HepG2 (cell line): Measurements from ENCODE around the gene PTPRB.

Experiments
- ATF7 ChIP-seq, 2 experiments: fragments of 450-650 bp in 1 of 2; sonication (generic) in 1 of 2; formaldehyde crosslinking in 1 of 2; IDR thresholded peaks; 2 replicates each; pipeline versions ENCODE4 v1.4.0 to v1.6.1; 2016 to 2020; ENCODE audit warnings: antibody characterized with exemption in 1 of 2, mild to moderate bottlenecking in 1 of 2, missing genetic modification reagents in 1 of 2
- JUNB ChIP-seq: sonication (generic); formaldehyde crosslinking; IDR thresholded peaks from 2 replicates; pipeline ENCODE4 v1.8.0; 2022; ENCODE audit warnings: missing genetic modification reagents, mild to moderate bottlenecking, borderline replicate concordance
- PAF1 ChIP-seq: IDR thresholded peaks from 2 replicates; pipeline ENCODE4 v1.6.1; 2016; ENCODE audit warnings: missing genetic modification reagents, missing compliant biosample characterization
- TAF1 ChIP-seq: sonication (generic); formaldehyde crosslinking; IDR thresholded peaks from 2 replicates; pipeline ENCODE4 v1.4.0; 2020; ENCODE audit warnings: missing genetic modification reagents
- TAF15 ChIP-seq: fragments of 200-400 bp; formaldehyde crosslinking; IDR thresholded peaks from one replicate; pipeline ENCODE4 v1.6.1; 2018; ENCODE audit warnings: mild to moderate bottlenecking, low read depth, low read length; ENCODE audit not compliant: poor library complexity, severe bottlenecking
- TRIM24 ChIP-seq: sonication (generic); formaldehyde crosslinking; IDR thresholded peaks from 2 replicates; pipeline ENCODE4 v1.8.0; 2022; ENCODE audit warnings: mild to moderate bottlenecking, missing genetic modification reagents
- ZHX2 ChIP-seq, 2 experiments: sonication (generic) in 1 of 2; formaldehyde crosslinking in 1 of 2; IDR thresholded peaks; 2 replicates each; pipeline versions ENCODE4 v1.6.1 to v1.9.0; 2014 to 2022; ENCODE audit warnings: antibody characterized with exemption in 1 of 2, borderline replicate concordance in 1 of 2, inconsistent platforms in 1 of 2, low read depth in 1 of 2, missing genetic modification reagents in 1 of 2
- ZNF512 ChIP-seq: sonication (generic); formaldehyde crosslinking; IDR thresholded peaks from 2 replicates; pipeline ENCODE4 v1.4.0; 2020; ENCODE audit warnings: mild to moderate bottlenecking, missing genetic modification reagents
- TF ChIP-seq, protein P1 (sequence below): sonication (generic); formaldehyde crosslinking; IDR thresholded peaks from 2 replicates; pipeline ENCODE4 v1.5.0; 2020; ENCODE audit warnings: mild to moderate bottlenecking, missing genetic modification reagents, moderate library complexity
- TF ChIP-seq, protein P2 (sequence below): sonication (generic); formaldehyde crosslinking; IDR thresholded peaks from 2 replicates; pipeline ENCODE4 v1.4.0; 2020; ENCODE audit warnings: low read depth, missing genetic modification reagents

DNA sequence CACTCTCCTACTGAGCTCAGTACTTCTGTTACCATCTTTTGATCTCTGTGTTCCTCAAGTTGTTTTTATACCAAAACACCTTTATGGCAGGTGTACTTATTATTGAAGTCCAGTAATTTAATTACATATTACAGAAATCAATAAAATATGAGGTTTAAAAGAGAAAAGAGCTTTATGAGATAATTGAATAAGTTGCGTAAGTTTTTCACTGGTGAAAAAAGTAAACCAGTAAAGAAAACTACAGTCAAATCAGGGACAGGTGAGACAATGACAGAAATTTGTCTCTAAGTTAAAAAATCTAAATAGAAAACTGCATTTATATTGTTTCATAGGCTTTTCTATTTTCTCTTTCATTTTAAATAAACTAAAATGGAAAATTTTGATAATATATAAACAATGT lies 29.1 kb upstream of the PTPRB start:
- TF ChIP-seq ATF7 (IDR thresholded peaks at IDR 0.05) (no peak), ATF7 (CRISPR knock-in tag; IDR thresholded peaks at IDR 0.05) (no peak), ZHX2 (IDR thresholded peaks at IDR 0.05; ENCODE audit: low read depth) (no peak), ZHX2 (CRISPR knock-in tag; IDR thresholded peaks at IDR 0.05; ENCODE audit: borderline replicate concordance) (no peak), PAF1 (no peak), TAF15 (no peak), ZNF512 (CRISPR knock-in tag) (no peak), TAF1 (CRISPR knock-in tag) (no peak), TRIM24 (CRISPR knock-in tag) (no peak), JUNB (CRISPR knock-in tag) (no peak)
- TF ChIP-seq, protein P1, sequence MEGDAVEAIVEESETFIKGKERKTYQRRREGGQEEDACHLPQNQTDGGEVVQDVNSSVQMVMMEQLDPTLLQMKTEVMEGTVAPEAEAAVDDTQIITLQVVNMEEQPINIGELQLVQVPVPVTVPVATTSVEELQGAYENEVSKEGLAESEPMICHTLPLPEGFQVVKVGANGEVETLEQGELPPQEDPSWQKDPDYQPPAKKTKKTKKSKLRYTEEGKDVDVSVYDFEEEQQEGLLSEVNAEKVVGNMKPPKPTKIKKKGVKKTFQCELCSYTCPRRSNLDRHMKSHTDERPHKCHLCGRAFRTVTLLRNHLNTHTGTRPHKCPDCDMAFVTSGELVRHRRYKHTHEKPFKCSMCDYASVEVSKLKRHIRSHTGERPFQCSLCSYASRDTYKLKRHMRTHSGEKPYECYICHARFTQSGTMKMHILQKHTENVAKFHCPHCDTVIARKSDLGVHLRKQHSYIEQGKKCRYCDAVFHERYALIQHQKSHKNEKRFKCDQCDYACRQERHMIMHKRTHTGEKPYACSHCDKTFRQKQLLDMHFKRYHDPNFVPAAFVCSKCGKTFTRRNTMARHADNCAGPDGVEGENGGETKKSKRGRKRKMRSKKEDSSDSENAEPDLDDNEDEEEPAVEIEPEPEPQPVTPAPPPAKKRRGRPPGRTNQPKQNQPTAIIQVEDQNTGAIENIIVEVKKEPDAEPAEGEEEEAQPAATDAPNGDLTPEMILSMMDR (CRISPR knock-in tag), result no peak
- TF ChIP-seq, protein P2, sequence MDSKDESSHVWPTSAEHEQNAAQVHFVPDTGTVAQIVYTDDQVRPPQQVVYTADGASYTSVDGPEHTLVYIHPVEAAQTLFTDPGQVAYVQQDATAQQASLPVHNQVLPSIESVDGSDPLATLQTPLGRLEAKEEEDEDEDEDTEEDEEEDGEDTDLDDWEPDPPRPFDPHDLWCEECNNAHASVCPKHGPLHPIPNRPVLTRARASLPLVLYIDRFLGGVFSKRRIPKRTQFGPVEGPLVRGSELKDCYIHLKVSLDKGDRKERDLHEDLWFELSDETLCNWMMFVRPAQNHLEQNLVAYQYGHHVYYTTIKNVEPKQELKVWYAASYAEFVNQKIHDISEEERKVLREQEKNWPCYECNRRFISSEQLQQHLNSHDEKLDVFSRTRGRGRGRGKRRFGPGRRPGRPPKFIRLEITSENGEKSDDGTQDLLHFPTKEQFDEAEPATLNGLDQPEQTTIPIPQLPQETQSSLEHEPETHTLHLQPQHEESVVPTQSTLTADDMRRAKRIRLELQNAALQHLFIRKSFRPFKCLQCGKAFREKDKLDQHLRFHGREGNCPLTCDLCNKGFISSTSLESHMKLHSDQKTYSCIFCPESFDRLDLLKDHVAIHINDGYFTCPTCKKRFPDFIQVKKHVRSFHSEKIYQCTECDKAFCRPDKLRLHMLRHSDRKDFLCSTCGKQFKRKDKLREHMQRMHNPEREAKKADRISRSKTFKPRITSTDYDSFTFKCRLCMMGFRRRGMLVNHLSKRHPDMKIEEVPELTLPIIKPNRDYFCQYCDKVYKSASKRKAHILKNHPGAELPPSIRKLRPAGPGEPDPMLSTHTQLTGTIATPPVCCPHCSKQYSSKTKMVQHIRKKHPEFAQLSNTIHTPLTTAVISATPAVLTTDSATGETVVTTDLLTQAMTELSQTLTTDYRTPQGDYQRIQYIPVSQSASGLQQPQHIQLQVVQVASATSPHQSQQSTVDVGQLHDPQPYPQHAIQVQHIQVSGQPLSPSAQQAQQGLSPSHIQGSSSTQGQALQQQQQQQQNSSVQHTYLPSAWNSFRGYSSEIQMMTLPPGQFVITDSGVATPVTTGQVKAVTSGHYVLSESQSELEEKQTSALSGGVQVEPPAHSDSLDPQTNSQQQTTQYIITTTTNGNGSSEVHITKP (CRISPR knock-in tag), result no peak
